Endothelial cell of umbilical vein (primary cell): ENCODE measurements around the gene CNTFR. TPM values are rescaled to one million over a fixed set of nuclear protein-coding genes. Genes with fewer than 3 reads are reported as not detected.

ENCODE experiments used
- BruUV-seq: library from RNA; stranded (reverse); fragments of 400-500 nt; replicated peaks from 2 replicates; lab custom pipeline; 2021; lab: Mats Ljungman, UMichigan
- CTCF ChIA-PET: fragments of 300-600, 350-600 bp; sonication (Branson Sonifier 250); formaldehyde crosslinking; loops from one replicate; lab custom pipeline; 2021; ENCODE audit warnings: antibody characterized with exemption, inconsistent platforms; lab: Charles Lee
- POLR2A ChIA-PET: fragments of 300-600, 350-600 bp; sonication (Branson Sonifier 250); formaldehyde crosslinking; loops from one replicate; lab custom pipeline; 2021; ENCODE audit warnings: antibody characterized with exemption, inconsistent platforms; lab: Charles Lee
- DNase-seq: peaks from one replicate; pipeline ENCODE4 v3.0.0-alpha.2; 2011; ENCODE audit warnings: low read depth, low spot score
- FAIRE-seq: peaks from 2 replicates; lab custom pipeline; 2011; peaks lifted over from hg19 to GRCh38; lab: Jason Lieb, UNC
- H2AFZ ChIP-seq: 2 replicates; pipeline ENCODE4 v1.6.0; 2012; ENCODE audit warnings: low read depth, low read length, control low read depth, inconsistent platforms
- H3K27ac ChIP-seq: 2 replicates; pipeline ENCODE4 v1.5.1; 2011; ENCODE audit warnings: low read depth, mild to moderate bottlenecking, control low read depth, low read length, moderate library complexity; ENCODE audit not compliant: insufficient read depth
- H3K27me3 ChIP-seq, 2 experiments: 2 replicates each; pipeline versions ENCODE4 v1.6.0 to v1.6.1; 2011; ENCODE audit warnings: low read length in 2 of 2, mixed read lengths in 1 of 2; ENCODE audit not compliant: control insufficient read depth in 2 of 2, insufficient read depth in 2 of 2
- H3K36me3 ChIP-seq, 2 experiments: 2 replicates in 1 of 2; 3 replicates in 1 of 2; pipeline ENCODE4 v1.5.1; 2011; ENCODE audit warnings: low read length in 2 of 2, mild to moderate bottlenecking in 1 of 2, moderate library complexity in 1 of 2; ENCODE audit not compliant: control insufficient read depth in 2 of 2, insufficient read depth in 2 of 2; ENCODE audit errors: extremely low read depth in 1 of 2
- H3K4me1 ChIP-seq: 3 replicates; pipeline ENCODE4 v1.5.1; 2011; ENCODE audit warnings: mild to moderate bottlenecking, low read length; ENCODE audit not compliant: control insufficient read depth, insufficient read depth; ENCODE audit errors: extremely low read depth
- H3K4me2 ChIP-seq: 2 replicates; pipeline ENCODE4 v1.6.1; 2011; ENCODE audit warnings: low read length, control low read depth, mixed read lengths; ENCODE audit not compliant: insufficient read depth
- H3K4me3 ChIP-seq, 3 experiments: fragments of 200-600 bp in 1 of 3; sonication (generic), shearing (Covaris generic) in 1 of 3; replicated peaks in 1 of 3; 2 replicates each; pipeline ENCODE4 v1.5.1; 2011 to 2016; ENCODE audit warnings: control low read depth in 3 of 3, low read length in 3 of 3, mild to moderate bottlenecking in 2 of 3, inconsistent platforms in 1 of 3, low read depth in 1 of 3, moderate library complexity in 1 of 3; ENCODE audit not compliant: insufficient read depth in 1 of 3
- H3K79me2 ChIP-seq: 2 replicates; pipeline ENCODE4 v1.6.0; 2012; ENCODE audit warnings: low read length, inconsistent platforms; ENCODE audit not compliant: control insufficient read depth, insufficient read depth
- H3K9ac ChIP-seq: replicated peaks from 2 replicates; pipeline ENCODE3; 2011; ENCODE audit warnings: low read length, control low read depth; ENCODE audit not compliant: insufficient read depth; ENCODE audit errors: extremely low read depth
- H3K9me1 ChIP-seq: replicated peaks from 3 replicates; pipeline ENCODE4 v1.6.0; 2011; ENCODE audit warnings: mild to moderate bottlenecking, low read length; ENCODE audit not compliant: control insufficient read depth, insufficient read depth; ENCODE audit errors: extremely low read depth
- H3K9me3 ChIP-seq: replicated peaks from 2 replicates; pipeline ENCODE4 v1.5.1; 2012; ENCODE audit warnings: low read length, inconsistent platforms; ENCODE audit not compliant: control insufficient read depth, insufficient read depth
- H4K20me1 ChIP-seq: replicated peaks from 2 replicates; pipeline ENCODE3; 2011; ENCODE audit warnings: mild to moderate bottlenecking, low read length; ENCODE audit not compliant: control insufficient read depth, insufficient read depth; ENCODE audit errors: extremely low read depth
- CTCF ChIP-seq, 2 donors: IDR thresholded peaks; 1 replicate in 1 of 2; 2 replicates in 1 of 2; pipeline ENCODE4 v1.5.1; 2011; ENCODE audit warnings: low read length in 2 of 2, mild to moderate bottlenecking in 2 of 2, moderate library complexity in 2 of 2, control low read depth in 1 of 2, inconsistent platforms in 1 of 2, low read depth in 1 of 2; ENCODE audit not compliant: insufficient read depth in 1 of 2; ENCODE audit errors: extremely low read depth in 1 of 2
- EZH2 ChIP-seq: IDR thresholded peaks from 2 replicates; pipeline ENCODE4 v1.6.1; 2012; ENCODE audit warnings: borderline replicate concordance, low read depth, mild to moderate bottlenecking, moderate library complexity, low read length, inconsistent platforms; ENCODE audit not compliant: severe bottlenecking
- FOS ChIP-seq: IDR thresholded peaks from 2 replicates; pipeline ENCODE4 v1.6.1; 2011; ENCODE audit warnings: mild to moderate bottlenecking, low read length, moderate library complexity, borderline replicate concordance; ENCODE audit not compliant: insufficient read depth
- GATA2 ChIP-seq: IDR thresholded peaks from 2 replicates; pipeline ENCODE4 v1.7.0; 2011; ENCODE audit warnings: low read depth, mild to moderate bottlenecking, moderate library complexity, mixed read lengths, low read length; ENCODE audit not compliant: insufficient read length, insufficient read depth
- JUN ChIP-seq: IDR thresholded peaks from 2 replicates; pipeline ENCODE4 v1.6.1; 2011; ENCODE audit warnings: borderline replicate concordance, low read depth; ENCODE audit not compliant: insufficient read length, insufficient read depth
- MYC ChIP-seq: IDR thresholded peaks from one replicate; pipeline ENCODE4 v1.6.1; 2011; ENCODE audit warnings: mild to moderate bottlenecking, low read depth, low read length
- POLR2A ChIP-seq: IDR thresholded peaks from 2 replicates; pipeline ENCODE4 v1.6.1; 2012; ENCODE audit warnings: low read depth, mild to moderate bottlenecking, control low read depth, low read length
- POLR2AphosphoS5 ChIP-seq: IDR thresholded peaks from 2 replicates; pipeline ENCODE4 v1.6.1; 2012; ENCODE audit warnings: low read depth, mild to moderate bottlenecking, control low read depth, low read length, moderate library complexity; ENCODE audit not compliant: insufficient read depth
- dilution Hi-C: fragments of 300-500 bp; cut with MboI; formaldehyde crosslinking; loops from one replicate; pipeline ENCODE4 v1.15.0; 2019; ENCODE audit warnings: low sequenced_read_pairs; ENCODE audit not compliant: extremely low pct_ligation_motif_present
- intact Hi-C: fragments of 100-400 bp; cut with micrococcal nuclease; formaldehyde crosslinking; loops from one replicate; pipeline ENCODE4 v1.10.0; 2022
- polyA plus RNA-seq, 4 experiments: library from polyadenylated mRNA; depleted of rRNA in 3 of 4; stranded (reverse) in 3 of 4; unstranded in 1 of 4; fragments of >200 nt; gene quantifications; 2 replicates each; pipeline versions ENCODE4 v1.2.1 to v1.2.3, GENCODE V29; 2011 to 2012; ENCODE audit warnings: missing spikeins in 1 of 4
- total RNA-seq: library from RNA; stranded (reverse); gene quantifications from 2 replicates; pipeline ENCODE4 v1.2.3, GENCODE V29; 2021
- TF ChIP-seq, protein P1 (sequence below): IDR thresholded peaks from 2 replicates; pipeline ENCODE4 v1.6.1; 2011; ENCODE audit not compliant: insufficient read depth, insufficient read length

CNTFR gene
- total and polyA plus RNA-seq, 2 donors (not counting 3 experiments of a cell fraction or from before 2014, with no cell fraction given), result not detected

DNA sequence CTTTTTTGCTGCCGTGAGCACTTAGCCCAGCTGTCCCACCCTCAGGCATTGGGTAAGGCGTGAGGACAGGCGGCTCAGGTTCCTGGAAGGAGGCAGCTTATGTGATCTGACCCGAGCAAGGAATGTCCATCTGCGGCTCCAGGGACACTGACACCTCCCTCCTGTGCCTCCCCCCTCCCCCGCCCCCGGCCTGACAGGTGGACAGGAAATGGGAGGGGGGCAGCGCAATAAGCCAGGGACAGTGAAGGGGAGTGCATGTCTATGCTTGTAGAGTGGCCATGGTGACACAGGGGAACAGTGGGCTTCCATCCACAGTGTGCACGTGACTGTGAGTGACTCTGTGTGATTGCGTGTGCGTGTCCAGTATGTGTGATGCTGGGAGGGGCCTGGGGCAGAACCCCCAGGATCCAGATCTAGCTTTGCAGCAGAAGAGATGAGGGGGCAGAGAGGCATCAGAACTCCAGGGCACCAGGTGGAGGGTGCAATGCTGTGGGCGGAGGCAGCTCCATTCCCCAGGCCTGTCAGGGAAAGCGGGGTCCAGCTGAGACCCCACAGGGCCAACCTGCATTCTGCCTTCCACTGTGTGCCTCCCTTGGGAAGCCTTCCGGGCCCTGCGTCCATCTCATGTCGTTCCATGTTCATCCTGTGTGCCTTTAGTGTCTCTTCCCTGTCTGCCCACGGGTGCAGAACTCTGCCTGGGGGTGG is 30.5 kb downstream of the CNTFR start:
- Histone ChIP-seq H3K9me1 (no peaks in the 10 kb centered on the region), H2AFZ (no peak overlapping the region), H3K9me3 (no peaks in the 10 kb centered on the region), H3K27ac (no peak overlapping the region), H3K79me2 (no peaks in the 10 kb centered on the region), H3K36me3 (no peaks in the 10 kb centered on the region), H3K4me1 (no peaks in the 10 kb centered on the region), H3K27me3 (peaks cover 15 to 29% of the 10 kb centered on the region in 2 experiments), H3K4me2 (no peak overlapping the region), H3K9ac (no peak overlapping the region), H4K20me1 (no peaks in the 10 kb centered on the region), H3K4me3 (no peak overlapping the region)
- no TSS peak for BruUV-seq
- dilution Hi-C loops (no loop called here), intact Hi-C loops (no loop called here)
- DNase-seq, result no peak
- no peak for TF ChIP-seq POLR2A
- TF ChIP-seq, protein P1, sequence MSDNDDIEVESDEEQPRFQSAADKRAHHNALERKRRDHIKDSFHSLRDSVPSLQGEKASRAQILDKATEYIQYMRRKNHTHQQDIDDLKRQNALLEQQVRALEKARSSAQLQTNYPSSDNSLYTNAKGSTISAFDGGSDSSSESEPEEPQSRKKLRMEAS, result no peak
- TF ChIP-seq JUN, result no peak
- no peak for TF ChIP-seq POLR2AphosphoS5
- TF ChIP-seq MYC, result no peak
- TF ChIP-seq CTCF (IDR thresholded peaks at IDR 0.05; ENCODE audit: extremely low read depth in 1 of 2, insufficient read depth in 1 of 2, low read depth in 1 of 2, low read length in 2 of 2), result no peak
- TF ChIP-seq EZH2, result no peak
- no peak for TF ChIP-seq FOS
- TF ChIP-seq GATA2, result no peak
- POLR2A ChIA-PET, result no interaction called here
- CTCF ChIA-PET, result interaction anchor here (1.1 to 2.3 kb wide), 3 partner anchors 11 to 155 kb away, joined by 3 to 12 read pairs (median 10); no protein-coding TSS in a partner anchor
- no peak for FAIRE-seq
